Right lobe of liver (tissue), 6 donors: ENCODE results near the gene MRPL12. TPM values are rescaled to one million over a fixed set of nuclear protein-coding genes. Genes with fewer than 3 reads are reported as not detected.

Experiments
- ATAC-seq, 4 donors: fragments of 200-7000 bp; cut with Tn5 transposase; one replicate each; pipeline ENCODE4 v1.9.1; 2020; ENCODE audit warnings: mild to moderate bottlenecking in 4 of 4, moderate library complexity in 4 of 4
- DNase-seq, 3 donors: peaks; one replicate each; pipeline ENCODE4 v3.0.0-alpha.2; 2020
- H3K27ac ChIP-seq, 3 donors: fragments of 200-600 bp; one replicate each; pipeline ENCODE4 v1.8.0; 2022
- H3K27me3 ChIP-seq, 2 donors: fragments of 200-600 bp; one replicate each; pipeline ENCODE4 v1.8.0; 2022
- H3K36me3 ChIP-seq, 4 donors: fragments of 200-600 bp; sonication (generic) in 1 of 4; one replicate each; pipeline versions ENCODE4 v1.5.1 to v1.8.0; 2017 to 2022; ENCODE audit warnings: control low read depth in 1 of 4
- H3K4me1 ChIP-seq, 4 donors: fragments of 200-600 bp; sonication (generic) in 1 of 4; one replicate each; pipeline versions ENCODE4 v1.5.1 to v1.8.0; 2017 to 2022; ENCODE audit warnings: control low read depth in 1 of 4
- H3K4me3 ChIP-seq, 3 donors: fragments of 200-600 bp; one replicate each; pipeline ENCODE4 v1.8.0; 2022
- H3K9me3 ChIP-seq, 4 donors: fragments of 200-600 bp; sonication (generic) in 1 of 4; one replicate each; pipeline versions ENCODE4 v1.5.1 to v1.8.0; 2017 to 2022; ENCODE audit warnings: control low read depth in 1 of 4
- POLR2A ChIP-seq: fragments of 450-650 bp; IDR thresholded peaks from one replicate; pipeline ENCODE4 v1.6.1; 2017; ENCODE audit warnings: antibody characterized with exemption, mild to moderate bottlenecking
- WGBS: methylation state at CpG from one replicate; pipeline ENCODE4 v1.1.6; 2018; ENCODE audit warnings: low coverage, low lambda C conversion rate; ENCODE audit not compliant: insufficient coverage; ENCODE audit errors: missing lambda C conversion rate; 5-methylcytosine and 5-hydroxymethylcytosine counted together
- intact Hi-C, 2 donors: fragments of 100-400 bp; cut with DNase I; formaldehyde crosslinking; loops; one replicate each; pipeline versions ENCODE4 v1.11.2 to v1.14.1; 2022
- total RNA-seq, 6 experiments: library from RNA; depleted of rRNA in 2 of 6; stranded (reverse); fragments of >200 nt in 2 of 6; fragmentation: NEBNext Ultra II Directional in 3 of 6; extraction: Animal tissue kit (Norgen Biotek cat#: 25700) in 3 of 6; gene quantifications; one replicate each; pipeline versions ENCODE4 v1.1.0 to v1.2.4, GENCODE V29; 2016 to 2023
- TF ChIP-seq, protein P1 (sequence below), 4 donors: fragments of 200-600 bp in 3 of 4; fragments of 450-650 bp in 1 of 4; IDR thresholded peaks; one replicate each; pipeline versions ENCODE4 v1.5.1 to v1.8.0; 2016 to 2022; ENCODE audit warnings: antibody characterized with exemption in 4 of 4, mild to moderate bottlenecking in 2 of 4
- donor health status: DM: no; HTN: yes; CAD: no.
- donor health status: DM: no; HTN: no; CAD: no.
- donor health status: DM: no; HTN: no; CAD: no.
- donor health status: DM: no; HTN: yes; CAD: no.
- donor health status: DM: no; HTN: yes; CAD: no.

MRPL12 gene
- total RNA-seq, 6 experiments from 2014 or later, result 43.8 to 119 (median 59.3) TPM

DNA sequence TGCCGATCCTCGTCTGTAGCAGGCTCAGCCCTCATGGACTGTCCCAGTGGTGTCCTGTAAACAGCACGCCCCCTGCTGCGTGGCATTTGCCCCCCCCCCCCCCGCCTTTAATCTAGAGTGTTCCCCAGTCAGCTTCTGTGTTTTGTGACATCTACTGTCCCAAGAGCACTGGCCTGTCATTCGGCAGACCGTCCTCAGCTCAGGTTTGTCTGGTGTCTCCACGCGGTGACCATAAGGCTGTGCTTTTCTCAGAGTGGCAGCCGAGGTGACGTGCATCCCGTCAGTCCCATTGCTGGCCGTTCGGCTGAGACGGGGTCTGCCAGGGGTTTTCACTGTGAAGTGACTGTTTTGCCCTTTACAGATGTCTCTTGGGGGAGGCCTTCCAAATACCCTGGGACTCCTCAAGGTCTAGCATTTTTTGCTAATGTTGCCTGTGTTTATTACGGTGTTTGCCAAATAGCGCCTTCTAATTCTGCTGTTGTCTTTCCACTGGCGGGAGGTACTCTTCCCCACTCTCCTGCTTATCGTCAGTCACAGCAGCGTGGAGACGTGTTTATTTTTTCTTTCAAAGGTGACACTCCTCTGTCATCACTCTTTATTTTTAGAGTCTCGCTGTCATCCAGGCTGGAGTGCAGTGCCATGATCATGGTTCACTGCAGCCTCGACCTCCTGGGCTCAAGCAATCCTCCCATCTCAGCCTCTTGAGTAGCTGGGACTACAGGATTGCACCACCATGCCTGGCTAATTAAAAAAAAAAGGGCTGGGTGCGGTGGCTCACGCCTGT lies 5.7 kb upstream of the MRPL12 start:
- no peak for DNase-seq
- TF ChIP-seq, protein P1, sequence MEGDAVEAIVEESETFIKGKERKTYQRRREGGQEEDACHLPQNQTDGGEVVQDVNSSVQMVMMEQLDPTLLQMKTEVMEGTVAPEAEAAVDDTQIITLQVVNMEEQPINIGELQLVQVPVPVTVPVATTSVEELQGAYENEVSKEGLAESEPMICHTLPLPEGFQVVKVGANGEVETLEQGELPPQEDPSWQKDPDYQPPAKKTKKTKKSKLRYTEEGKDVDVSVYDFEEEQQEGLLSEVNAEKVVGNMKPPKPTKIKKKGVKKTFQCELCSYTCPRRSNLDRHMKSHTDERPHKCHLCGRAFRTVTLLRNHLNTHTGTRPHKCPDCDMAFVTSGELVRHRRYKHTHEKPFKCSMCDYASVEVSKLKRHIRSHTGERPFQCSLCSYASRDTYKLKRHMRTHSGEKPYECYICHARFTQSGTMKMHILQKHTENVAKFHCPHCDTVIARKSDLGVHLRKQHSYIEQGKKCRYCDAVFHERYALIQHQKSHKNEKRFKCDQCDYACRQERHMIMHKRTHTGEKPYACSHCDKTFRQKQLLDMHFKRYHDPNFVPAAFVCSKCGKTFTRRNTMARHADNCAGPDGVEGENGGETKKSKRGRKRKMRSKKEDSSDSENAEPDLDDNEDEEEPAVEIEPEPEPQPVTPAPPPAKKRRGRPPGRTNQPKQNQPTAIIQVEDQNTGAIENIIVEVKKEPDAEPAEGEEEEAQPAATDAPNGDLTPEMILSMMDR (IDR thresholded peaks at IDR 0.05), result no peak
- TF ChIP-seq POLR2A, result no peak
- Histone ChIP-seq H3K27ac (no peak overlapping the region), H3K36me3 (peaks cover 0 to 67% (median 13%) of the 10 kb centered on the region in 4 donors), H3K27me3 (no peaks in the 10 kb centered on the region), H3K9me3 (no peaks in the 10 kb centered on the region), H3K4me1 (peaks cover 0 to 17% (median 9%) of the 10 kb centered on the region in 4 donors), H3K4me3 (no peak overlapping the region)
- WGBS, result 81% methylated on average over 11 of the region's 25 CpGs
- no peak for ATAC-seq
- intact Hi-C loops, result no loop called here

DNA sequence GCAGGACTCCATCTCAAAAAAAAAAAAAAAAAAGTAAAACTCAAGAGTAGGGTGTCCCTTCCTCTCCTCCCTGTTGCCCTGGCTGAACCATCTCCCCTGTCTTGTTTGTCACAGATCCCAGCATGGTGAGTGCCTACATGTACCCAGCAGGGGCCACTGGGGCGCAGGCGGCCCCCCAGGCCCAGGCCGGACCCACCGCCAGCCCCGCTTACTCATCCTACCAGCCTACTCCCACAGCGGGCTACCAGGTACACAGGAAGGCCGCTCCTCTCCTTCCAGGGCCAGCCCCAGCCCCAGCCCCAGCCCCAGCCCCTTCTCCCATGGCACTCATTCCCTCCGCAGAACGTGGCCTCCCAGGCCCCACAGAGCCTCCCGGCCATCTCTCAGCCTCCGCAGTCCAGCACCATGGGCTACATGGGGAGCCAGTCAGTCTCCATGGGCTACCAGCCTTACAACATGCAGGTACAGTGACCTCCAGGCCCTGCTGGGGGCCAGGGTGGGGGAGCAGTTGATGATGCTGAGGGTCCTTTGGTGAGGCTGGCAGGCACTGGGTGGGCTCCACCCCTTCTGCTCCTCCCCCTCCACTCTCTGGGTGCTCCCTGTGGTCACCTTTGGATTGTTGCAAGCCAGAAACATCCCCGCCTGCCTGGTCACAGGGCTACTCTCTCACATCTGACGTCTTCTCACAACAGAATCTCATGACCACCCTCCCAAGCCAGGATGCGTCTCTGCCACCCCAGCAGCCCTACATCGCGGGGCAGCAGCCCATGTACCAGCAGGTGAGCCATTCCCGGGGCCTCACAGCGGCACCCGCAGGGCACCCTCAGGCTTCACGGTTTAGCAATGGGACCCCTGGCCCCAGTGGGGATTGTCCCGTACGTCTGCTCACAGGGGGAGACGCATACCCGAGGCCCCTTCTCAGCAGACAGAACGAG lies 2.5 kb upstream of the MRPL12 start:
- TF ChIP-seq, protein P1 (IDR thresholded peaks at IDR 0.05), result no peak
- TF ChIP-seq POLR2A, result no peak
- ATAC-seq (no peak), DNase-seq (no peak)
- H3K4me3 ChIP-seq, result no peak overlapping the region
- H3K9me3 ChIP-seq, result no peaks in the 10 kb centered on the region
- no peak overlapping the region for H3K27ac ChIP-seq
- H3K27me3 ChIP-seq, result no peaks in the 10 kb centered on the region
- peaks cover 0 to 28% (median 9%) of the 10 kb centered on the region in 4 donors for H3K4me1 ChIP-seq
- peaks cover 0 to 58% (median 8%) of the 10 kb centered on the region in 4 donors for H3K36me3 ChIP-seq
- WGBS, result 73% methylated on average over 5 of the region's 25 CpGs
- intact Hi-C loops, result no loop called here

DNA sequence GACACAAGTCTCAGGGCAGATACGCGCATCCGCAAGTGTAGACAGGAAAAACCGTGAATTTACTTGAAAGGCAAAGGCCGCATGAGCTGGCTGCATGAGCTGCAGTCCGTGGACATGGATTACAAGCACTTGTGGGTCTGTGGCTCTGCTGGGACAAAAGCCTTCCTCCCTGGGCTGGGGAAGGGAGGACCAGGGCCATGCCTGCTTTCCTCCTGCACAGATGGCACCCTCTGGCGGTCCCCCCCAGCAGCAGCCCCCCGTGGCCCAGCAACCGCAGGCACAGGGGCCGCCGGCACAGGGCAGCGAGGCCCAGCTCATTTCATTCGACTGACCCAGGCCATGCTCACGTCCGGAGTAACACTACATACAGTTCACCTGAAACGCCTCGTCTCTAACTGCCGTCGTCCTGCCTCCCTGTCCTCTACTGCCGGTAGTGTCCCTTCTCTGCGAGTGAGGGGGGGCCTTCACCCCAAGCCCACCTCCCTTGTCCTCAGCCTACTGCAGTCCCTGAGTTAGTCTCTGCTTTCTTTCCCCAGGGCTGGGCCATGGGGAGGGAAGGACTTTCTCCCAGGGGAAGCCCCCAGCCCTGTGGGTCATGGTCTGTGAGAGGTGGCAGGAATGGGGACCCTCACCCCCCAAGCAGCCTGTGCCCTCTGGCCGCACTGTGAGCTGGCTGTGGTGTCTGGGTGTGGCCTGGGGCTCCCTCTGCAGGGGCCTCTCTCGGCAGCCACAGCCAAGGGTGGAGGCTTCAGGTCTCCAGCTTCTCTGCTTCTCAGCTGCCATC lies 1.7 kb upstream of the MRPL12 start:
- intact Hi-C loops, result no loop called here
- peaks cover 0 to 28% (median 9%) of the 10 kb centered on the region in 4 donors for H3K4me1 ChIP-seq
- TF ChIP-seq, protein P1 (IDR thresholded peaks at IDR 0.05), result no peak
- no peak for TF ChIP-seq POLR2A
- peak overlapping the region; percentile 95 to 100 (median 99) for H3K4me3 ChIP-seq
- no peaks in the 10 kb centered on the region for H3K9me3 ChIP-seq
- DNase-seq (no peak), ATAC-seq (no peak)
- H3K27me3 ChIP-seq, result no peaks in the 10 kb centered on the region
- 53% methylated on average over 10 of the region's 23 CpGs for WGBS
- peaks cover 0 to 58% (median 10%) of the 10 kb centered on the region in 4 donors for H3K36me3 ChIP-seq
- H3K27ac ChIP-seq, result peak overlapping the region; percentile 84 to 92 (median 91)
